ENCODE data around the gene TNS1.

TNS1 gene

DNA sequence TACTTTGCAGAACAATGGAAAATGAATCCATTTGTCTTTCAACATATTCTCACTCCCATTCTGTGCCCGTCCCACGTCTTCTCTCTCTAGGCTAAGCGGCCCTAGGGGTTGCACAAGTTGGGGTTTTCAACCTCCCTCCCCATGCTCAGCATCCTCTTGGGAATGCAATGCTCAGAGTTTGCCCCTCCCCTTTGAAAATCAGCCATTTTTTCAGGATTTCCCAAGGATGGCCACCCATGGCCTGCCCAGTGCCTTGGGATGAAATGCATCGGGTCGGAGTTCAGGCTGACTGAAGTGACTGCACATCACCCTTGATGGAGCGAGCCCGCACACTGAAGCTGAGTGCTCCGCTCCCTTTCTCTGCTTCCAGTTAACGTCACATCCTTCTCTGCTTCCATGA lies 87.9 kb downstream of the TNS1 start:
- no peaks in the 10 kb centered on the region for H4K20me1 ChIP-seq (ENCODE audit: insufficient read depth, low read length)
- H3K36me3 ChIP-seq (replicated peaks; ENCODE audit: insufficient read depth, low read length), result no peaks in the 10 kb centered on the region
- H3K4me2 ChIP-seq (ENCODE audit: low read depth, low read length), result no peak overlapping the region
- peaks cover 4% of the 10 kb centered on the region; the same call in 1 of the 2 replicates for H3K27me3 ChIP-seq (replicated peaks; ENCODE audit: insufficient read depth, low read length)
- H3K9ac ChIP-seq (ENCODE audit: low read length), result no peak overlapping the region
- DNase-seq, result no peak
- no peak overlapping the region for H3K4me3 ChIP-seq (ENCODE audit: low read length)
- H3K4me1 ChIP-seq (ENCODE audit: low read length), result no peaks in the 10 kb centered on the region
- no peaks in the 10 kb centered on the region for H3F3A ChIP-seq (ENCODE audit: insufficient read depth, low read length)
- no peaks in the 10 kb centered on the region for H3K9me3 ChIP-seq (replicated peaks; ENCODE audit: insufficient read depth, low read length)
- no peaks in the 10 kb centered on the region for H3K79me2 ChIP-seq (ENCODE audit: low read length)
- H2AFZ ChIP-seq (ENCODE audit: low read length), result no peak overlapping the region
- H3K9me2 ChIP-seq (replicated peaks; ENCODE audit: insufficient read depth, low read length), result no peaks in the 10 kb centered on the region
- TF ChIP-seq, protein P1, sequence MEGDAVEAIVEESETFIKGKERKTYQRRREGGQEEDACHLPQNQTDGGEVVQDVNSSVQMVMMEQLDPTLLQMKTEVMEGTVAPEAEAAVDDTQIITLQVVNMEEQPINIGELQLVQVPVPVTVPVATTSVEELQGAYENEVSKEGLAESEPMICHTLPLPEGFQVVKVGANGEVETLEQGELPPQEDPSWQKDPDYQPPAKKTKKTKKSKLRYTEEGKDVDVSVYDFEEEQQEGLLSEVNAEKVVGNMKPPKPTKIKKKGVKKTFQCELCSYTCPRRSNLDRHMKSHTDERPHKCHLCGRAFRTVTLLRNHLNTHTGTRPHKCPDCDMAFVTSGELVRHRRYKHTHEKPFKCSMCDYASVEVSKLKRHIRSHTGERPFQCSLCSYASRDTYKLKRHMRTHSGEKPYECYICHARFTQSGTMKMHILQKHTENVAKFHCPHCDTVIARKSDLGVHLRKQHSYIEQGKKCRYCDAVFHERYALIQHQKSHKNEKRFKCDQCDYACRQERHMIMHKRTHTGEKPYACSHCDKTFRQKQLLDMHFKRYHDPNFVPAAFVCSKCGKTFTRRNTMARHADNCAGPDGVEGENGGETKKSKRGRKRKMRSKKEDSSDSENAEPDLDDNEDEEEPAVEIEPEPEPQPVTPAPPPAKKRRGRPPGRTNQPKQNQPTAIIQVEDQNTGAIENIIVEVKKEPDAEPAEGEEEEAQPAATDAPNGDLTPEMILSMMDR (IDR thresholded peaks at IDR 0.05; ENCODE audit: low read length), result no peak
- no peak for TF ChIP-seq EZH2 (optimal IDR thresholded peaks at IDR 0.05; ENCODE audit: low read depth, low read length)
- TF ChIP-seq EZH2phosphoT487 (IDR thresholded peaks at IDR 0.05; ENCODE audit: low read length), result no peak
- no peak overlapping the region for H3K27ac ChIP-seq (ENCODE audit: low read length)

DNA sequence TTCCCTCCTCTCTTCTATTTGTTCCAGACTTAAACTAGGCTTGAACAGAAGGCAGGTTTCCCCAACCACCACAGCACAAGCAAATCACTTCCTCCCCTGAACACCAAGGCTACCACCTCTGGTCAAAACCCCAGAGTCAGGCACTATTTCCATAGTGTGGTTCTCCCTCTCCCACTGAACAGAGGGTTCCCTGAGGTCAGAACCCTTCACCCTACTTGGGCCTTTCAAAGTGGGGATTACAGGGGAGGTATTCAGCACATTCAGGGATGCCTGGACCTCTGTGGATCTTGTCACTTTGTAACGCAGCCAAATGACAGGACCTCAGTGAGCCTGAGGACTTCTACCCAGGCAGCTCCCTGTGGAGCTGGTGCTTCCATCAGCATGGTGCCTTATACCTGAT lies 88.7 kb downstream of the TNS1 start:
- H3K9ac ChIP-seq (ENCODE audit: low read length), result no peak overlapping the region
- no peaks in the 10 kb centered on the region for H3K79me2 ChIP-seq (ENCODE audit: low read length)
- H3K4me1 ChIP-seq (ENCODE audit: low read length), result no peaks in the 10 kb centered on the region
- H3K4me3 ChIP-seq (ENCODE audit: low read length), result no peak overlapping the region
- TF ChIP-seq EZH2 (optimal IDR thresholded peaks at IDR 0.05; ENCODE audit: low read depth, low read length) (no peak), EZH2phosphoT487 (IDR thresholded peaks at IDR 0.05; ENCODE audit: low read length) (no peak)
- TF ChIP-seq, protein P1 (IDR thresholded peaks at IDR 0.05; ENCODE audit: low read length), result no peak
- no peak overlapping the region for H3K27ac ChIP-seq (ENCODE audit: low read length)
- no peak overlapping the region for H3K4me2 ChIP-seq (ENCODE audit: low read depth, low read length)
- H3K36me3 ChIP-seq (replicated peaks; ENCODE audit: insufficient read depth, low read length), result no peaks in the 10 kb centered on the region
- H3F3A ChIP-seq (ENCODE audit: insufficient read depth, low read length), result no peaks in the 10 kb centered on the region
- no peaks in the 10 kb centered on the region for H3K9me3 ChIP-seq (replicated peaks; ENCODE audit: insufficient read depth, low read length)
- no peaks in the 10 kb centered on the region for H4K20me1 ChIP-seq (ENCODE audit: insufficient read depth, low read length)
- H3K27me3 ChIP-seq (replicated peaks; ENCODE audit: insufficient read depth, low read length), result 0 out of 2 replicates have a peak, but pooled peaks cover 4% of the 10 kb centered on the region
- DNase-seq, result no peak
- no peak overlapping the region for H2AFZ ChIP-seq (ENCODE audit: low read length)
- no peaks in the 10 kb centered on the region for H3K9me2 ChIP-seq (replicated peaks; ENCODE audit: insufficient read depth, low read length)

DNA sequence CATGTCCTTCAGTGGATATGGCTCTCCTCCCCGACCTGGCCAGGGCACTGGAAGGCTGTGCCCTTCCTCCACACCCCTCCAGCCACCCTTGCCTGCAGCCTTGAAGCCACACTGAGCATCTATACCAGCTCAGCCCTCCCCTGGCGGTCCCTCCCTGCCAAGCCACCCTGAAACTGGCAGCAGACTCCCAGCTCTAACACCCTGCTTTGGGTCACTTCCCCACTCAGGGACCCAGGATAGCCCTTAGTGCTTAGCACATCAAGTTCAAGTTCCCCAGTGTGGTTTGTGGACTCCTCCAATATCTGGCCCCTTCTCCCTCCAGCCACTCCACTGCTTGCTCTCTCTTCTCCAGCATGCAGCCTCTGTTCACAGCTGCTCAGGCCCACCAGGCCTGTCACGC lies 89.4 kb downstream of the TNS1 start:
- H3K4me2 ChIP-seq (ENCODE audit: low read depth, low read length), result no peak overlapping the region
- H3K9me2 ChIP-seq (replicated peaks; ENCODE audit: insufficient read depth, low read length), result no peaks in the 10 kb centered on the region
- no peak overlapping the region for H3K4me3 ChIP-seq (ENCODE audit: low read length)
- TF ChIP-seq EZH2phosphoT487 (IDR thresholded peaks at IDR 0.05; ENCODE audit: low read length), result no peak
- TF ChIP-seq EZH2 (optimal IDR thresholded peaks at IDR 0.05; ENCODE audit: low read depth, low read length), result no peak
- TF ChIP-seq, protein P1 (IDR thresholded peaks at IDR 0.05; ENCODE audit: low read length), result no peak
- no peaks in the 10 kb centered on the region for H4K20me1 ChIP-seq (ENCODE audit: insufficient read depth, low read length)
- no peaks in the 10 kb centered on the region for H3K4me1 ChIP-seq (ENCODE audit: low read length)
- 0 out of 2 replicates have a peak, but pooled peaks cover 4% of the 10 kb centered on the region for H3K27me3 ChIP-seq (replicated peaks; ENCODE audit: insufficient read depth, low read length)
- no peaks in the 10 kb centered on the region for H3F3A ChIP-seq (ENCODE audit: insufficient read depth, low read length)
- H3K36me3 ChIP-seq (replicated peaks; ENCODE audit: insufficient read depth, low read length), result no peaks in the 10 kb centered on the region
- H3K9ac ChIP-seq (ENCODE audit: low read length), result no peak overlapping the region
- DNase-seq, result no peak
- H2AFZ ChIP-seq (ENCODE audit: low read length), result no peak overlapping the region
- no peak overlapping the region for H3K27ac ChIP-seq (ENCODE audit: low read length)
- no peaks in the 10 kb centered on the region for H3K79me2 ChIP-seq (ENCODE audit: low read length)
- no peaks in the 10 kb centered on the region for H3K9me3 ChIP-seq (replicated peaks; ENCODE audit: insufficient read depth, low read length)

Measured in MM.1S (cell line).